Body of pancreas (tissue), 4 donors: ENCODE results near the gene FMO1.

Experiments used
- POLR2A ChIP-seq, 3 donors: fragments of 450-650 bp; IDR thresholded peaks; one replicate each; pipeline ENCODE4 v1.6.1; 2016; ENCODE audit warnings: antibody characterized with exemption in 3 of 3, mild to moderate bottlenecking in 2 of 3
- TF ChIP-seq, protein P1 (sequence below), 7 experiments: fragments of 450-650 bp in 4 of 7; fragments of 200-600 bp in 3 of 7; sonication (generic) in 3 of 7; IDR thresholded peaks; one replicate each; pipeline ENCODE4 v1.5.1; 2016 to 2019; ENCODE audit warnings: antibody characterized with exemption in 7 of 7

DNA sequence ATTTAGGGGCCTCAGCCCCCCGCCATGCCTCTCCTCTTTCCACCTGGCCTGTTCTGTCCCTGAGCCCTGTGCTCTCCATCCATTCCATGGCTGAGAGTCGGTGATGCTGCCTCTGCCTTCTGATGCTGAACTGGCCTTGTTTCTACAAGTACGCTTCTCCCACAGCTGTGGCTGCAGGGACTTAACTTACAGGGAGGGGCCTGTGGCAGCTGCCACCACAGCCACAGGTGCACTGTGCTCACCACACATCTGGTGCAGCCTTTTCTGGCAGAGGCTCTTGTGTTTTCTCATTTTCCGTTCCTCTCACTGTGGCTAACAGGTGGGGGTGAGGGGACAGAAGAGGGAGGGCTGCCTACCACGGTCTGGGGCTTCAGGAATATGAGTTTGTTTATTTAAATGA is 4.2 kb downstream of the FMO1 start:
- TF ChIP-seq, protein P1, sequence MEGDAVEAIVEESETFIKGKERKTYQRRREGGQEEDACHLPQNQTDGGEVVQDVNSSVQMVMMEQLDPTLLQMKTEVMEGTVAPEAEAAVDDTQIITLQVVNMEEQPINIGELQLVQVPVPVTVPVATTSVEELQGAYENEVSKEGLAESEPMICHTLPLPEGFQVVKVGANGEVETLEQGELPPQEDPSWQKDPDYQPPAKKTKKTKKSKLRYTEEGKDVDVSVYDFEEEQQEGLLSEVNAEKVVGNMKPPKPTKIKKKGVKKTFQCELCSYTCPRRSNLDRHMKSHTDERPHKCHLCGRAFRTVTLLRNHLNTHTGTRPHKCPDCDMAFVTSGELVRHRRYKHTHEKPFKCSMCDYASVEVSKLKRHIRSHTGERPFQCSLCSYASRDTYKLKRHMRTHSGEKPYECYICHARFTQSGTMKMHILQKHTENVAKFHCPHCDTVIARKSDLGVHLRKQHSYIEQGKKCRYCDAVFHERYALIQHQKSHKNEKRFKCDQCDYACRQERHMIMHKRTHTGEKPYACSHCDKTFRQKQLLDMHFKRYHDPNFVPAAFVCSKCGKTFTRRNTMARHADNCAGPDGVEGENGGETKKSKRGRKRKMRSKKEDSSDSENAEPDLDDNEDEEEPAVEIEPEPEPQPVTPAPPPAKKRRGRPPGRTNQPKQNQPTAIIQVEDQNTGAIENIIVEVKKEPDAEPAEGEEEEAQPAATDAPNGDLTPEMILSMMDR (IDR thresholded peaks at IDR 0.05): no peak
- no peak for TF ChIP-seq POLR2A (IDR thresholded peaks at IDR 0.05)
